ENCODE measurements around the gene PLCD1. TPM values are rescaled to one million over a fixed set of nuclear protein-coding genes. Genes with fewer than 3 reads are reported as not detected.

PLCD1 gene
- total and polyA plus RNA-seq, 2 of the 8 experiments (the other 6 are each of a cell fraction or from before 2014, with no cell fraction given): 15.3 to 19.2 TPM

- DNase-seq (ENCODE audit: low read depth in 1 of 2, low spot score in 2 of 2): peak in 1 of 2 experiments; percentile 69
- Histone ChIP-seq H2AFZ (ENCODE audit: low read length) (no peak overlapping the region), H3K79me1 (ENCODE audit: low read depth, low read length) (no peaks in the 10 kb centered on the region; the same call in 1 of the 2 replicates), H2BK5ac (ENCODE audit: low read depth, low read length) (no peak overlapping the region; the same call in 1 of the 2 replicates), H4K91ac (replicated peaks; ENCODE audit: insufficient read length, low read length) (no peak overlapping the region), H3K79me2 (ENCODE audit: control insufficient read depth in 1 of 2, insufficient read depth in 2 of 2, low read length in 2 of 2) (no peaks in the 10 kb centered on the region), H3K14ac (ENCODE audit: insufficient read length) (no peak overlapping the region), H3K18ac (ENCODE audit: extremely low read depth, low read length) (no peak overlapping the region), H3K4me3 (ENCODE audit: extremely low read depth in 1 of 4, insufficient read depth in 2 of 4, low read depth in 3 of 4, low read length in 4 of 4) (no peak overlapping the region), H4K5ac (ENCODE audit: insufficient read length, low read depth, low read length) (no peak overlapping the region), H3K27me3 (replicated peaks in 1 of 4; ENCODE audit: control insufficient read depth in 3 of 4, extremely low read depth in 1 of 4, insufficient read depth in 3 of 4, low read length in 3 of 4) (peaks cover 0 to 13% (median 5%) of the 10 kb centered on the region in 4 experiments; a peak in 2 of 7 replicates), H2BK15ac (ENCODE audit: low read length) (peak overlapping the region; percentile 37; the same call in 1 of the 2 replicates), H3K9ac (replicated peaks in 1 of 4; ENCODE audit: extremely low read depth in 1 of 4, low read depth in 3 of 4, low read length in 3 of 4) (no peak overlapping the region), H3K4ac (replicated peaks; ENCODE audit: insufficient read length, low read depth, low read length) (no peak overlapping the region), H2BK12ac (ENCODE audit: low read depth, low read length) (no peak overlapping the region), H2AK5ac (ENCODE audit: low read depth, low read length) (no peak overlapping the region), H3K56ac (replicated peaks; ENCODE audit: insufficient read length, low read depth, low read length) (no peak overlapping the region), H3K23me2 (ENCODE audit: low read depth, low read length) (peaks cover 5% of the 10 kb centered on the region; the same call in 1 of the 2 replicates), H3K9me3 (ENCODE audit: insufficient read depth in 2 of 2, low read depth in 1 of 2, low read length in 1 of 2) (no peaks in the 10 kb centered on the region), H2BK120ac (replicated peaks; ENCODE audit: low read depth, low read length) (no peak overlapping the region), H4K8ac (ENCODE audit: extremely low read depth, insufficient read depth, low read length) (no peak overlapping the region), H3K36me3 (ENCODE audit: control insufficient read depth in 2 of 4, insufficient read depth in 4 of 4, low read length in 3 of 4) (peaks cover 0 to 2% (median under 1%) of the 10 kb centered on the region in 4 experiments; a peak in 1 of 8 replicates), H3K4me1 (replicated peaks in 1 of 4; ENCODE audit: control insufficient read depth in 3 of 4, insufficient read depth in 4 of 4, low read length in 3 of 4) (peaks cover 0 to 10% (median 7%) of the 10 kb centered on the region in 4 experiments; a peak in 6 of 7 replicates), H3K27ac (ENCODE audit: low read depth, low read length) (no peak overlapping the region), H3K23ac (ENCODE audit: insufficient read length) (no peak overlapping the region), H3K4me2 (ENCODE audit: insufficient read depth in 1 of 2, low read depth in 2 of 2, low read length in 2 of 2) (no peak overlapping the region), H2BK20ac (ENCODE audit: low read length) (no peak overlapping the region), H4K20me1 (replicated peaks in 1 of 2; ENCODE audit: control insufficient read depth in 1 of 2, insufficient read depth in 2 of 2, low read length in 2 of 2) (peaks cover 0 to 6% of the 10 kb centered on the region in 2 experiments)
- 85% methylated on average over 9 of the region's 9 CpGs; no CpG with 5 or more reads in 1 of the 2 experiments for WGBS, 2 experiments (ENCODE audit: extremely low coverage in 1 of 2, insufficient coverage in 1 of 2, insufficient read length in 1 of 2, insufficient replicate concordance in 2 of 2, low coverage in 1 of 2, low lambda C conversion rate in 2 of 2, missing lambda C conversion rate in 1 of 2)
- ChIA-PET CTCF (ENCODE audit: partially characterized antibody) (interaction anchor here (0.6 to 5.3 kb wide), 25 partner anchors 11 to 654 kb away, joined by 3 to 75 read pairs (median 4); partner anchors contain the start of genes PLCD1 and VILL), POLR2A (ENCODE audit: partially characterized antibody) (no interaction called here)
- TF ChIP-seq EGR1 (IDR thresholded peaks at IDR 0.05; ENCODE audit: borderline replicate concordance, low read depth, low read length) (no peak), RAD21 (IDR thresholded peaks at IDR 0.05 in 1 of 2, conservative IDR thresholded peaks at IDR 0.05 in 1 of 2; ENCODE audit: low read depth in 2 of 2, low read length in 2 of 2) (peak; percentile 25 to 36; a peak in 2 of 4 replicates), CTCF (IDR thresholded peaks at IDR 0.05; ENCODE audit: control extremely low read depth in 1 of 3, insufficient read depth in 1 of 3, low read depth in 1 of 3, low read length in 3 of 3) (peak in 2 of 3 experiments; percentile 59 to 73; a peak in 3 of 4 replicates), GABPA (IDR thresholded peaks at IDR 0.05; ENCODE audit: borderline replicate concordance, insufficient read depth, low read length) (no peak), USF2 (IDR thresholded peaks at IDR 0.05; ENCODE audit: low read length) (no peak)
- no peak for FAIRE-seq
Observed at GRCh38 chr3:38001456-38002081, 27.9 kb downstream of the PLCD1 start.
